ENCODE data around the gene CNMD. TPM values are rescaled to one million over a fixed set of nuclear protein-coding genes. Genes with fewer than 3 reads are reported as not detected.
"Not testable (repeated sequence)": the region's sequence is repeated elsewhere in the genome, so short reads cannot be mapped to it uniquely, and the experiment has no call there.

Gene CNMD
- total RNA-seq, 4 donors from 2014 or later, result not detected

DNA sequence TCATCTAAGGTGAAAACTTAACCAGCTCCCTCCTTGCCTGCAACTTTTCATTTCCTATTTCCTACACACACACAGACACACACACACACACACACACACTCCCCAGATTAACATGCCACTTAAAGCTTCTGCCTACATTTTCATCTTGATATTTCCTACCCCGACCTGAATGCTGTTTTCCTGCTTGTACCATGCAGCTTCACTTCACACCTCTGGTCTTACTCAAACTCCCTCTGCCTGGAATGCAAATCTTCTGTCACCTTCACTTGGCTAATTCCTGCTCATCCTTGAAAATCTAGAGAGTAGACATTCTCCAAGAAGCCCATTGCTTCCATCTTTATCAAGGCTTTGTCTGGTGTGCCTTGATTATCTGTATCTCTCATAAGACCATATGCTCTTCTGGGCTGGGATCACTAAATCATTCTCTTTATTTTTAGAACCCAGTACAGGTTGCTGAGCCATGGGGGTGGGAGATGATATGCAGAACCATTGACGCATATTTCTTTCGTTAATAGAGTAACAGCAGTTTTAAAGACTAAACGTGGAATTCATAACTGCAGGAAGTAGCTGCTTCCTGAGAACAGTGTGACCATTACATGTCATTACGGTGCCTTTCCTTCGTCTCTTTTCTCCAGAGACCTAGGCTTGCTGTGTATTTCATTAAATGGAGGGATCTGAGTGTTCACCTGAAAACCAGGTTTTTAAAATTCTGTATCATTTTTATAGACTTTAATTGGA is 37.7 kb downstream of the CNMD start:
- TF ChIP-seq, protein P1, sequence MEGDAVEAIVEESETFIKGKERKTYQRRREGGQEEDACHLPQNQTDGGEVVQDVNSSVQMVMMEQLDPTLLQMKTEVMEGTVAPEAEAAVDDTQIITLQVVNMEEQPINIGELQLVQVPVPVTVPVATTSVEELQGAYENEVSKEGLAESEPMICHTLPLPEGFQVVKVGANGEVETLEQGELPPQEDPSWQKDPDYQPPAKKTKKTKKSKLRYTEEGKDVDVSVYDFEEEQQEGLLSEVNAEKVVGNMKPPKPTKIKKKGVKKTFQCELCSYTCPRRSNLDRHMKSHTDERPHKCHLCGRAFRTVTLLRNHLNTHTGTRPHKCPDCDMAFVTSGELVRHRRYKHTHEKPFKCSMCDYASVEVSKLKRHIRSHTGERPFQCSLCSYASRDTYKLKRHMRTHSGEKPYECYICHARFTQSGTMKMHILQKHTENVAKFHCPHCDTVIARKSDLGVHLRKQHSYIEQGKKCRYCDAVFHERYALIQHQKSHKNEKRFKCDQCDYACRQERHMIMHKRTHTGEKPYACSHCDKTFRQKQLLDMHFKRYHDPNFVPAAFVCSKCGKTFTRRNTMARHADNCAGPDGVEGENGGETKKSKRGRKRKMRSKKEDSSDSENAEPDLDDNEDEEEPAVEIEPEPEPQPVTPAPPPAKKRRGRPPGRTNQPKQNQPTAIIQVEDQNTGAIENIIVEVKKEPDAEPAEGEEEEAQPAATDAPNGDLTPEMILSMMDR (IDR thresholded peaks at IDR 0.05), result no peak
- no peak for TF ChIP-seq POLR2A (IDR thresholded peaks at IDR 0.05)
- 65 to 70% methylated on average over 6 of the region's 6 CpGs for WGBS, 2 donors
- Histone ChIP-seq H3K9me3 (no peaks in the 10 kb centered on the region), H3K4me1 (no peaks in the 10 kb centered on the region), H3K4me3 (no peak overlapping the region), H3K36me3 (peaks cover 0 to 12% (median 0%) of the 10 kb centered on the region in 3 donors), H3K27me3 (no peaks in the 10 kb centered on the region), H3K27ac (no peak overlapping the region)
- no peak for DNase-seq
- intact Hi-C loops (cut with DNase I), result no loop called here

DNA sequence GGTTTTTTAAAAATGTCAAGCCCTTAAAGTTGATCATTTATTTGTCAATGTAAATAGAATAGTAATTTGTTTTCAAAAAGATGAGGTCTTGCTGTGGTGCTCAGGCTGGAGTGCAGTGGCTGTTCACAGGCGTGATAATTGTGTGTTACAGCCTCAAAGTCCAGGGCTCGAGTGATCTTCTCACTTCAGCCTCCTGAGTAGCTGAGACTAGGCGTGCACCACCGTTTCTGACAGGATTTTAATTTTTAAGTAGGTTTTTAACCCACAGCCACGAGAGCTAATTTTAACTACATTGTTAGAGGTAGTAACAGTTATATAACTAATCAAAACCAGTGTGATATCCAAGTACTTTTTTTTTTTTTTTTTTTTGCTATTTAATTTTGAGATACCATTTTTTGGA is 43.1 kb downstream of the CNMD start:
- TF ChIP-seq, protein P1 (IDR thresholded peaks at IDR 0.05), result no peak
- TF ChIP-seq POLR2A (IDR thresholded peaks at IDR 0.05), result no peak
- Histone ChIP-seq H3K4me3 (no peak overlapping the region), H3K27me3 (no peaks in the 10 kb centered on the region), H3K27ac (no peak overlapping the region), H3K4me1 (no peaks in the 10 kb centered on the region), H3K36me3 (peaks cover 0 to 19% (median 0%) of the 10 kb centered on the region in 3 donors), H3K9me3 (no peaks in the 10 kb centered on the region)
- intact Hi-C loops (cut with DNase I), result no loop called here
- 84 to 86% methylated on average over 5 of the region's 5 CpGs for WGBS, 2 donors
- no peak for DNase-seq

DNA sequence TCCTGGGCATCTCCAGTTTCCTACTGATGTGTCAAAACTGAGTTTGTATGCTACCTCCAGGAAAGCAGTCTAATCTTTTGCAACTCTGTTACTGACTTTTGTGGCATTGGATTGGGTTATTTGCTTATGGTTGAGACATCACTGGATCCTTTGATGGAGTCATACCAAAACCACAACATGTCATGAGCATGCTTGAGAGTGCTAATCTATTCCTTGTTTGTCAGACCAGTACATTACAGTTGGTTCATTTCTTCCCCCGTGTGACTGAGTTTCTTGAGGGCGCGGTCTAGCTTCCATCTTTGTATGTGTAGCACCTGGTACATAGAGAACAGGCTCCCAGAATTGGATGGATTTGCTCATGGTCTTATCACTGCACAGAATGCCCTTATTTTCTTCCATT is 43.8 kb downstream of the CNMD start:
- 80 to 88% methylated on average over 3 of the region's 3 CpGs for WGBS, 2 donors
- TF ChIP-seq, protein P1 (IDR thresholded peaks at IDR 0.05), result no peak
- no peak for TF ChIP-seq POLR2A (IDR thresholded peaks at IDR 0.05)
- no peaks in the 10 kb centered on the region for H3K27me3 ChIP-seq
- H3K27ac ChIP-seq, result no peak overlapping the region
- DNase-seq, result no peak
- peaks cover 0 to 26% (median 0%) of the 10 kb centered on the region in 3 donors for H3K36me3 ChIP-seq
- H3K4me1 ChIP-seq, result no peaks in the 10 kb centered on the region
- H3K4me3 ChIP-seq, result no peak overlapping the region
- H3K9me3 ChIP-seq, result no peaks in the 10 kb centered on the region
- intact Hi-C loops (cut with DNase I), result no loop called here

DNA sequence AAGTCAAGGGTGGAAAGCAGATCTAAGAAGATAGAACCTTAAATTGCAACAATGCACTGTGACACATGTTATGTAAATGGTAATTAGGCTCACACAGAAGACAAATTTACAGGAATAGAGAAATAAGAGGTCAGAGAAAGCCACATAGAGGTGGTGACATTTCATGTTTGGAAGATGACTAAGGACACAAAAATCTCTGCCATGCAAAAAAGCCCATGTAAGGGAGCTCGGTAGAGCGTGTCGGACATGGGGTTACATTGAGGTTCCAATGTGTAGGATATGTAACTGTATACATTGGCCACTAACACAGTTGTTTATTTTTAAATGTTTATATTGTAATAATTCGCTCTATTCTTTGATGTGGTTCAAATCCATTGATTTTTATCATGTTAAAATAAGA is 53.2 kb downstream of the CNMD start:
- no peak for DNase-seq
- 90 to 98% methylated on average over 4 of the region's 4 CpGs for WGBS, 2 donors
- intact Hi-C loops (cut with DNase I), result no loop called here
- TF ChIP-seq POLR2A (IDR thresholded peaks at IDR 0.05), result no peak
- TF ChIP-seq, protein P1 (IDR thresholded peaks at IDR 0.05), result no peak
- Histone ChIP-seq H3K36me3 (peaks cover 0 to 99% (median 10%) of the 10 kb centered on the region in 3 donors), H3K27me3 (no peaks in the 10 kb centered on the region), H3K27ac (no peak overlapping the region), H3K4me3 (no peak overlapping the region), H3K4me1 (no peaks in the 10 kb centered on the region), H3K9me3 (no peaks in the 10 kb centered on the region)

DNA sequence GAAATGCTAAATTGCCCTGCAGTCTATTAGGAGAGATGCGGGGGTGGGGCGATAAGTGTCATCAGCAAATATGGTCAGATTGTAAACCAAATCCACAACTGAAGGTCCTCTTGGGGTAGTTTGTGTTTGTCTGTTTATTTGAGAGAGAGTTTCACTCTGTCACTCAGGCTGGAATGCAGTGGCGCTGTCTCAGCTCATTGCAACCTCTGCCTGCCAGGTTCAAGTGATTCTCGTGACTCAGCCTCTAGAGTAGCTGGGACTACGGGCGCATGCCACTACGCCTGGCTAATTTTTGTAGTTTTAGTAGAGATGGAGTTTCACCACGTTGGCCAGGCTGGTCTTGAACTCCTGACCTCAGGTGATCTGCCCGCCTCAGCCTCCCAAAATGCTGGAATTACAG is 53.8 kb downstream of the CNMD start:
- H3K27me3 ChIP-seq; intact Hi-C loops (cut with DNase I); H3K27ac ChIP-seq; H3K4me3 ChIP-seq; H3K9me3 ChIP-seq; DNase-seq; H3K4me1 ChIP-seq: not testable (repeated sequence)
- H3K36me3 ChIP-seq, result peaks cover 0 to 99% (median 10%) of the 10 kb centered on the region in 3 donors
- 91 to 93% methylated on average over 8 to 9 of the region's 9 CpGs for WGBS, 2 donors
